HG03460 (cell line): ENCODE data around the gene FAAP100.

Experiments
- ATAC-seq: cut with Tn5 transposase; IDR thresholded peaks from one replicate; pipeline ENCODE4 v1.9.1; 2021; ENCODE audit not compliant: unreplicated experiment

The FAAP100 gene

GRCh38 chr17:81513372-81513752 is 38.8 kb downstream of the FAAP100 start:
- no peak for ATAC-seq

- ATAC-seq, result peak; percentile 33
Observed at GRCh38 chr17:81512562-81513371, 39.4 kb downstream of the FAAP100 start, which contains the start of gene ACTG1. Gene ACTG1 (minus strand): TSS chr17:81512799. CDS start chr17:81512354, 445 bp downstream.

GRCh38 chr17:81511804-81512561 is 40.2 kb downstream of the FAAP100 start:
- no peak for ATAC-seq

- ATAC-seq, result no peak
Observed at GRCh38 chr17:81511554-81511803, 40.7 kb downstream of the FAAP100 start.

GRCh38 chr17:81510785-81511553 is 41.2 kb downstream of the FAAP100 start:
- ATAC-seq, result no peak

- ATAC-seq, result no peak
Observed at GRCh38 chr17:81509972-81510784, 42.0 kb downstream of the FAAP100 start.

GRCh38 chr17:81509207-81509971 is 42.8 kb downstream of the FAAP100 start:
- ATAC-seq, result no peak

- no peak for ATAC-seq
Observed at GRCh38 chr17:81508639-81509206, 43.4 kb downstream of the FAAP100 start.

- ATAC-seq, result no peak
Observed at GRCh38 chr17:81503619-81504018, 48.5 kb downstream of the FAAP100 start.

GRCh38 chr17:81502471-81503017 is 49.6 kb downstream of the FAAP100 start:
- ATAC-seq, result no peak

- no peak for ATAC-seq
Observed at GRCh38 chr17:81500047-81500446, 52.1 kb downstream of the FAAP100 start.

- ATAC-seq, result no peak
Observed at GRCh38 chr17:81499601-81499970, 52.6 kb downstream of the FAAP100 start.

- no peak for ATAC-seq
Observed at GRCh38 chr17:81498953-81499600, 53.1 kb downstream of the FAAP100 start.

GRCh38 chr17:81494626-81495377 is 57.4 kb downstream of the FAAP100 start:
- no peak for ATAC-seq

- ATAC-seq, result no peak
Observed at GRCh38 chr17:81493198-81494038, 58.7 kb downstream of the FAAP100 start.

GRCh38 chr17:81492706-81493105 is 59.4 kb downstream of the FAAP100 start:
- no peak for ATAC-seq

- no peak for ATAC-seq
Observed at GRCh38 chr17:81492202-81492601, 60.0 kb downstream of the FAAP100 start.
